CD4-positive, alpha-beta memory T cell (primary cell): ENCODE measurements around the gene CHRNA4. TPM values are rescaled to one million over a fixed set of nuclear protein-coding genes. Genes with fewer than 3 reads are reported as not detected.

Experiments
- CTCF ChIA-PET: fragments of 350-600 bp; sonication (Branson Sonifier 250); formaldehyde crosslinking; loops from one replicate; lab custom pipeline; 2021; ENCODE audit warnings: inconsistent platforms; ENCODE audit not compliant: partially characterized antibody; lab: Charles Lee
- POLR2A ChIA-PET: fragments of 350-600 bp; sonication (Branson Sonifier 250); formaldehyde crosslinking; loops from one replicate; lab custom pipeline; 2021; ENCODE audit not compliant: partially characterized antibody; lab: Charles Lee
- DNase-seq, 5 donors: peaks; one replicate each; pipeline versions ENCODE4 v3.0.0 to v3.0.0-alpha.2; 2020 to 2022; ENCODE audit warnings: mixed read lengths in 1 of 5
- H3K27ac ChIP-seq: one replicate; pipeline ENCODE4 v1.7.0; 2013; ENCODE audit warnings: low read depth, low read length
- H3K27me3 ChIP-seq: 2 replicates; pipeline ENCODE4 v1.7.0; 2013; ENCODE audit warnings: mild to moderate bottlenecking, low read length, moderate library complexity; ENCODE audit not compliant: insufficient read depth
- H3K36me3 ChIP-seq: 2 replicates; pipeline ENCODE4 v1.7.0; 2013; ENCODE audit warnings: mild to moderate bottlenecking, low read length, moderate library complexity; ENCODE audit not compliant: insufficient read depth
- H3K4me1 ChIP-seq: 2 replicates; pipeline ENCODE4 v1.7.0; 2013; ENCODE audit warnings: mild to moderate bottlenecking, low read length, moderate library complexity; ENCODE audit not compliant: insufficient read depth
- H3K4me3 ChIP-seq, 2 donors: one replicate each; pipeline ENCODE4 v1.7.0; 2013; ENCODE audit warnings: low read length in 2 of 2, mild to moderate bottlenecking in 1 of 2
- H3K9me3 ChIP-seq, 2 donors: one replicate each; pipeline ENCODE4 v1.7.0; 2013; ENCODE audit warnings: low read length in 2 of 2, control low read depth in 1 of 2; ENCODE audit not compliant: control insufficient read depth in 1 of 2
- H3K27ac Mint-ChIP-seq, 7 donors: one replicate each; pipeline ENCODE4 v1.8.0; 2020 to 2021; ENCODE audit warnings: mixed read lengths in 7 of 7, mild to moderate bottlenecking in 6 of 7, inconsistent platforms in 3 of 7, moderate library complexity in 3 of 7
- H3K27me3 Mint-ChIP-seq, 2 donors: one replicate each; pipeline ENCODE4 v1.8.0; 2020 to 2021; ENCODE audit warnings: mixed read lengths in 2 of 2
- H3K36me3 Mint-ChIP-seq, 2 donors: one replicate each; pipeline ENCODE4 v1.8.0; 2020 to 2021; ENCODE audit warnings: mixed read lengths in 2 of 2, inconsistent platforms in 1 of 2, mild to moderate bottlenecking in 1 of 2
- H3K4me1 Mint-ChIP-seq, 4 donors: one replicate each; pipeline ENCODE4 v1.8.0; 2020 to 2021; ENCODE audit warnings: mixed read lengths in 4 of 4, mild to moderate bottlenecking in 1 of 4
- H3K4me3 Mint-ChIP-seq, 8 donors: one replicate each; pipeline ENCODE4 v1.8.0; 2020 to 2021; ENCODE audit warnings: mixed read lengths in 8 of 8, mild to moderate bottlenecking in 7 of 8, moderate library complexity in 6 of 8, inconsistent platforms in 3 of 8
- H3K9me3 Mint-ChIP-seq, 8 donors: one replicate each; pipeline ENCODE4 v1.8.0; 2020 to 2021; ENCODE audit warnings: mixed read lengths in 8 of 8, mild to moderate bottlenecking in 5 of 8, inconsistent platforms in 3 of 8, moderate library complexity in 1 of 8
- intact Hi-C: fragments of 100-400 bp; cut with micrococcal nuclease; formaldehyde crosslinking; loops from one replicate; pipeline ENCODE4 v1.15.1; 2023
- polyA plus RNA-seq, 2 donors: library from polyadenylated mRNA; unstranded; fragments of 300-500 nt; fragmentation: Illumina TruSeq; gene quantifications; one replicate each; pipeline ENCODE4 v1.2.3, GENCODE V29; 2021
- total RNA-seq, 2 experiments: library from RNA; stranded (reverse); gene quantifications; one replicate each; pipeline ENCODE4 v1.2.3, GENCODE V29; 2021

The CHRNA4 gene
- total and polyA plus RNA-seq, 4 experiments from 2014 or later: not detected

- H3K9me3 ChIP-seq: no peaks in the 10 kb centered on the region
- no peaks in the 10 kb centered on the region for H3K4me1 ChIP-seq
- CTCF ChIA-PET: interaction anchor here (2.5 kb wide), 1 partner anchor 153 kb away, joined by 14 read pairs; no protein-coding TSS in a partner anchor
- Mint-ChIP-seq H3K27me3 (peaks cover 13 to 19% of the 10 kb centered on the region in 2 donors), H3K4me1 (no peaks in the 10 kb centered on the region), H3K36me3 (no peaks in the 10 kb centered on the region), H3K4me3 (no peak overlapping the region), H3K9me3 (no peaks in the 10 kb centered on the region), H3K27ac (no peak overlapping the region)
- DNase-seq: no peak
- intact Hi-C loops: no loop called here
- POLR2A ChIA-PET: no interaction called here
- no peaks in the 10 kb centered on the region for H3K36me3 ChIP-seq
- H3K27ac ChIP-seq: no peak overlapping the region
- no peaks in the 10 kb centered on the region for H3K27me3 ChIP-seq
- no peak overlapping the region for H3K4me3 ChIP-seq
Measured at GRCh38 chr20:63376283-63377250, 15.4 kb upstream of the CHRNA4 start.

GRCh38 chr20:63375438-63375837 lies 14.3 kb upstream of the CHRNA4 start:
- ChIA-PET POLR2A (no interaction called here), CTCF (no interaction called here)
- Histone ChIP-seq H3K9me3 (no peaks in the 10 kb centered on the region), H3K4me1 (no peaks in the 10 kb centered on the region), H3K27me3 (no peaks in the 10 kb centered on the region), H3K4me3 (no peak overlapping the region), H3K27ac (no peak overlapping the region), H3K36me3 (no peaks in the 10 kb centered on the region)
- Mint-ChIP-seq H3K36me3 (no peaks in the 10 kb centered on the region), H3K27ac (no peak overlapping the region), H3K4me1 (no peaks in the 10 kb centered on the region), H3K4me3 (no peak overlapping the region), H3K27me3 (peaks cover 11 to 21% of the 10 kb centered on the region in 2 donors), H3K9me3 (no peaks in the 10 kb centered on the region)
- no peak for DNase-seq
- intact Hi-C loops: no loop called here

GRCh38 chr20:63374504-63374903 lies 13.4 kb upstream of the CHRNA4 start:
- POLR2A ChIA-PET: no interaction called here
- H3K4me3 Mint-ChIP-seq: no peak overlapping the region
- H3K9me3 Mint-ChIP-seq: no peaks in the 10 kb centered on the region

GRCh38 chr20:63373996-63374395 lies 12.8 kb upstream of the CHRNA4 start:
- H3K9me3 Mint-ChIP-seq: no peaks in the 10 kb centered on the region
- H3K27me3 ChIP-seq: no peaks in the 10 kb centered on the region
- H3K27ac ChIP-seq: no peak overlapping the region
- H3K4me1 Mint-ChIP-seq: no peaks in the 10 kb centered on the region
- peaks cover 9 to 20% of the 10 kb centered on the region in 2 donors for H3K27me3 Mint-ChIP-seq
- CTCF ChIA-PET: no interaction called here
- POLR2A ChIA-PET: no interaction called here
- H3K36me3 ChIP-seq: no peaks in the 10 kb centered on the region
- H3K27ac Mint-ChIP-seq: no peak overlapping the region
- intact Hi-C loops: no loop called here
- H3K9me3 ChIP-seq: no peaks in the 10 kb centered on the region
- no peak overlapping the region for H3K4me3 Mint-ChIP-seq
- H3K4me1 ChIP-seq: no peaks in the 10 kb centered on the region
- H3K36me3 Mint-ChIP-seq: no peaks in the 10 kb centered on the region
- no peak overlapping the region for H3K4me3 ChIP-seq
- no peak for DNase-seq

More at GRCh38 chr20:63374504-63374903, 13.4 kb upstream of the CHRNA4 start:
- Mint-ChIP-seq H3K36me3 (no peaks in the 10 kb centered on the region), H3K27ac (no peak overlapping the region), H3K27me3 (peaks cover 11 to 20% of the 10 kb centered on the region in 2 donors), H3K4me1 (no peaks in the 10 kb centered on the region)
- Histone ChIP-seq H3K4me1 (no peaks in the 10 kb centered on the region), H3K27ac (no peak overlapping the region), H3K36me3 (no peaks in the 10 kb centered on the region), H3K27me3 (no peaks in the 10 kb centered on the region), H3K4me3 (no peak overlapping the region), H3K9me3 (no peaks in the 10 kb centered on the region)
- intact Hi-C loops: no loop called here
- CTCF ChIA-PET: no interaction called here
- DNase-seq: no peak

GRCh38 chr20:63372971-63373885 lies 12.1 kb upstream of the CHRNA4 start:
- no peaks in the 10 kb centered on the region for H3K9me3 Mint-ChIP-seq
- DNase-seq: no peak
- Histone ChIP-seq H3K27ac (no peak overlapping the region), H3K4me1 (no peaks in the 10 kb centered on the region), H3K4me3 (no peak overlapping the region), H3K9me3 (no peaks in the 10 kb centered on the region), H3K36me3 (no peaks in the 10 kb centered on the region), H3K27me3 (no peaks in the 10 kb centered on the region)
- no peaks in the 10 kb centered on the region for H3K4me1 Mint-ChIP-seq
- H3K27ac Mint-ChIP-seq: no peak overlapping the region
- ChIA-PET CTCF (no interaction called here), POLR2A (no interaction called here)
- H3K36me3 Mint-ChIP-seq: no peaks in the 10 kb centered on the region
- intact Hi-C loops: no loop called here
- no peak overlapping the region for H3K4me3 Mint-ChIP-seq
- peaks cover 5 to 16% of the 10 kb centered on the region in 2 donors for H3K27me3 Mint-ChIP-seq

GRCh38 chr20:63371291-63371865 lies 10.2 kb upstream of the CHRNA4 start:
- no peaks in the 10 kb centered on the region for H3K36me3 Mint-ChIP-seq
- Histone ChIP-seq H3K4me1 (no peaks in the 10 kb centered on the region), H3K36me3 (no peaks in the 10 kb centered on the region), H3K9me3 (no peaks in the 10 kb centered on the region), H3K27me3 (no peaks in the 10 kb centered on the region), H3K27ac (no peak overlapping the region), H3K4me3 (no peak overlapping the region)
- H3K4me3 Mint-ChIP-seq: no peak overlapping the region
- ChIA-PET CTCF (no interaction called here), POLR2A (no interaction called here)
- H3K27ac Mint-ChIP-seq: no peak overlapping the region
- peaks cover 5 to 16% of the 10 kb centered on the region in 2 donors for H3K27me3 Mint-ChIP-seq
- no peaks in the 10 kb centered on the region for H3K9me3 Mint-ChIP-seq
- no peak for DNase-seq
- intact Hi-C loops: no loop called here
- H3K4me1 Mint-ChIP-seq: peaks cover 0 to 2% (median 0%) of the 10 kb centered on the region in 4 donors
